SK-N-SH treated with all-trans-retinoic acid at 6 μM for 48 hours (cell line): ENCODE data around the gene STX10.

Experiments
- ATAC-seq: fragments of 200-7000 bp; cut with Tn5 transposase; 3 replicates; pipeline ENCODE4 v1.9.1; 2020; ENCODE audit warnings: mild to moderate bottlenecking, moderate library complexity
- ARNTL ChIP-seq: fragments of 450-650 bp; formaldehyde crosslinking; IDR thresholded peaks from 2 replicates; pipeline ENCODE4 v1.5.0; 2020; ENCODE audit warnings: low read depth, mild to moderate bottlenecking, moderate library complexity, borderline replicate concordance
- BACH2 ChIP-seq: fragments of 250-450 bp; sonication (Bioruptor Pico); IDR thresholded peaks from 2 replicates; pipeline ENCODE4 v1.9.0; 2021; ENCODE audit warnings: mild to moderate bottlenecking, borderline replicate concordance
- CREB5 ChIP-seq: fragments of 250-450 bp; sonication (Bioruptor Pico); IDR thresholded peaks from 2 replicates; pipeline ENCODE4 v1.5.1; 2020; ENCODE audit warnings: low read depth, mild to moderate bottlenecking, moderate library complexity
- CSDC2 ChIP-seq: fragments of 250-450 bp; sonication (Bioruptor Pico); IDR thresholded peaks from 2 replicates; pipeline ENCODE4 v1.5.0; 2020; ENCODE audit warnings: mild to moderate bottlenecking, moderate library complexity
- ESRRG ChIP-seq: fragments of 250-450 bp; sonication (Bioruptor Pico); IDR thresholded peaks from 2 replicates; pipeline ENCODE4 v1.6.1; 2021; ENCODE audit warnings: mild to moderate bottlenecking
- GLIS3 ChIP-seq: fragments of 250-450 bp; sonication (Bioruptor Pico); IDR thresholded peaks from 2 replicates; pipeline ENCODE4 v1.5.0; 2020; ENCODE audit warnings: mild to moderate bottlenecking, moderate library complexity
- ISL1 ChIP-seq: fragments of 250-450 bp; sonication (Bioruptor Pico); IDR thresholded peaks from 2 replicates; pipeline ENCODE4 v2.1.2; 2022; ENCODE audit warnings: mild to moderate bottlenecking, moderate library complexity
- OSR1 ChIP-seq: fragments of 250-450 bp; sonication (Bioruptor Pico); IDR thresholded peaks from 2 replicates; pipeline ENCODE4 v1.8.0; 2022; ENCODE audit warnings: moderate library complexity, mild to moderate bottlenecking, inconsistent platforms
- POU6F1 ChIP-seq: fragments of 250-450 bp; sonication (Bioruptor Pico); IDR thresholded peaks from 2 replicates; pipeline ENCODE4 v1.8.0; 2021; ENCODE audit warnings: low read depth, mild to moderate bottlenecking, moderate library complexity, borderline replicate concordance
- PPARA ChIP-seq: fragments of 250-450 bp; sonication (Bioruptor Pico); IDR thresholded peaks from 2 replicates; pipeline ENCODE4 v1.5.0; 2020; ENCODE audit warnings: mild to moderate bottlenecking, borderline replicate concordance
- RARB ChIP-seq: fragments of 250-450 bp; sonication (Bioruptor Pico); IDR thresholded peaks from 2 replicates; pipeline ENCODE4 v1.8.0; 2021; ENCODE audit warnings: mild to moderate bottlenecking, moderate library complexity
- SNAI2 ChIP-seq: fragments of 250-450 bp; sonication (Bioruptor Pico); IDR thresholded peaks from 2 replicates; pipeline ENCODE4 v1.5.0; 2020; ENCODE audit warnings: mild to moderate bottlenecking, moderate library complexity
- TCF4 ChIP-seq: fragments of 250-450 bp; sonication (Bioruptor Pico); IDR thresholded peaks from 2 replicates; pipeline ENCODE4 v1.8.0; 2021; ENCODE audit warnings: mild to moderate bottlenecking, moderate library complexity, borderline replicate concordance
- TOX ChIP-seq: fragments of 250-450 bp; sonication (Bioruptor Pico); IDR thresholded peaks from 2 replicates; pipeline ENCODE4 v1.8.0; 2021; ENCODE audit warnings: mild to moderate bottlenecking, moderate library complexity, borderline replicate concordance
- TSHZ2 ChIP-seq: fragments of 250-450 bp; sonication (Bioruptor Pico); IDR thresholded peaks from 2 replicates; pipeline ENCODE4 v1.5.0; 2020; ENCODE audit warnings: mild to moderate bottlenecking, moderate library complexity
- ZC3H10 ChIP-seq: fragments of 250-450 bp; sonication (Bioruptor Pico); IDR thresholded peaks from 2 replicates; pipeline ENCODE4 v1.5.1; 2021; ENCODE audit warnings: mild to moderate bottlenecking, moderate library complexity
- ZFP3 ChIP-seq: fragments of 250-450 bp; sonication (Bioruptor Pico); IDR thresholded peaks from 2 replicates; pipeline ENCODE4 v1.5.0; 2020; ENCODE audit warnings: mild to moderate bottlenecking, moderate library complexity
- ZFP30 ChIP-seq: fragments of 450-650 bp; formaldehyde crosslinking; IDR thresholded peaks from 2 replicates; pipeline ENCODE4 v1.5.0; 2022; ENCODE audit warnings: mild to moderate bottlenecking, moderate library complexity
- ZNF565 ChIP-seq: fragments of 450-650 bp; formaldehyde crosslinking; conservative IDR thresholded peaks from 2 replicates; pipeline ENCODE4 v1.5.0; 2020; ENCODE audit warnings: low read depth, mild to moderate bottlenecking, moderate library complexity
- ZNF70 ChIP-seq: fragments of 450-650 bp; formaldehyde crosslinking; IDR thresholded peaks from 2 replicates; pipeline ENCODE4 v1.5.0; 2020; ENCODE audit warnings: mild to moderate bottlenecking, moderate library complexity
- ZNF8 ChIP-seq: fragments of 450-650 bp; formaldehyde crosslinking; IDR thresholded peaks from 2 replicates; pipeline ENCODE4 v1.5.0; 2020; ENCODE audit warnings: mild to moderate bottlenecking, moderate library complexity
- TF ChIP-seq, protein P1 (sequence below): fragments of 250-450 bp; sonication (Bioruptor Pico); IDR thresholded peaks from 2 replicates; pipeline ENCODE4 v1.8.0; 2020; ENCODE audit warnings: mild to moderate bottlenecking, moderate library complexity, borderline replicate concordance
- TF ChIP-seq, protein P2 (sequence below): fragments of 250-450 bp; sonication (Bioruptor Pico); IDR thresholded peaks from 2 replicates; pipeline ENCODE4 v1.5.1; 2021; ENCODE audit warnings: mild to moderate bottlenecking, moderate library complexity

STX10 gene

GRCh38 chr19:13155472-13156359, 5.5 kb upstream of the STX10 start:
- peak; percentile 4 for ATAC-seq
- TF ChIP-seq ESRRG (CRISPR knock-in tag) (peak; percentile 75; the same call in 1 of the 2 replicates), TOX (CRISPR knock-in tag) (no peak; the same call in none of the 2 replicates), ZNF8 (CRISPR knock-in tag) (peak; percentile 63; the same call in 1 of the 2 replicates), ZFP3 (no peak), TCF4 (CRISPR knock-in tag) (no peak), CREB5 (CRISPR knock-in tag) (peak; percentile 95), ZC3H10 (CRISPR knock-in tag) (0 out of 2 replicates have a peak, but pooled peaks have one; percentile 34), CSDC2 (no peak), ZFP30 (CRISPR knock-in tag) (no peak), ZNF70 (CRISPR knock-in tag) (peak; percentile 20; the same call in 1 of the 2 replicates), ISL1 (CRISPR knock-in tag) (no peak), ZNF565 (CRISPR knock-in tag) (peak; percentile 74; the same call in 1 of the 2 replicates), GLIS3 (CRISPR knock-in tag) (peak; percentile 70), OSR1 (no peak), POU6F1 (CRISPR knock-in tag) (no peak), ARNTL (CRISPR knock-in tag) (0 out of 2 replicates have a peak, but pooled peaks have one; percentile 17), SNAI2 (CRISPR knock-in tag) (0 out of 2 replicates have a peak, but pooled peaks have one; percentile 7), RARB (no peak; the same call in 1 of the 2 replicates), PPARA (CRISPR knock-in tag) (no peak), BACH2 (CRISPR knock-in tag) (no peak), TSHZ2 (CRISPR knock-in tag) (0 out of 2 replicates have a peak, but pooled peaks have one; percentile 52)
- TF ChIP-seq, protein P1, sequence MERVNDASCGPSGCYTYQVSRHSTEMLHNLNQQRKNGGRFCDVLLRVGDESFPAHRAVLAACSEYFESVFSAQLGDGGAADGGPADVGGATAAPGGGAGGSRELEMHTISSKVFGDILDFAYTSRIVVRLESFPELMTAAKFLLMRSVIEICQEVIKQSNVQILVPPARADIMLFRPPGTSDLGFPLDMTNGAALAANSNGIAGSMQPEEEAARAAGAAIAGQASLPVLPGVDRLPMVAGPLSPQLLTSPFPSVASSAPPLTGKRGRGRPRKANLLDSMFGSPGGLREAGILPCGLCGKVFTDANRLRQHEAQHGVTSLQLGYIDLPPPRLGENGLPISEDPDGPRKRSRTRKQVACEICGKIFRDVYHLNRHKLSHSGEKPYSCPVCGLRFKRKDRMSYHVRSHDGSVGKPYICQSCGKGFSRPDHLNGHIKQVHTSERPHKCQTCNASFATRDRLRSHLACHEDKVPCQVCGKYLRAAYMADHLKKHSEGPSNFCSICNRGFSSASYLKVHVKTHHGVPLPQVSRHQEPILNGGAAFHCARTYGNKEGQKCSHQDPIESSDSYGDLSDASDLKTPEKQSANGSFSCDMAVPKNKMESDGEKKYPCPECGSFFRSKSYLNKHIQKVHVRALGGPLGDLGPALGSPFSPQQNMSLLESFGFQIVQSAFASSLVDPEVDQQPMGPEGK (CRISPR knock-in tag), result no peak
- TF ChIP-seq, protein P2, sequence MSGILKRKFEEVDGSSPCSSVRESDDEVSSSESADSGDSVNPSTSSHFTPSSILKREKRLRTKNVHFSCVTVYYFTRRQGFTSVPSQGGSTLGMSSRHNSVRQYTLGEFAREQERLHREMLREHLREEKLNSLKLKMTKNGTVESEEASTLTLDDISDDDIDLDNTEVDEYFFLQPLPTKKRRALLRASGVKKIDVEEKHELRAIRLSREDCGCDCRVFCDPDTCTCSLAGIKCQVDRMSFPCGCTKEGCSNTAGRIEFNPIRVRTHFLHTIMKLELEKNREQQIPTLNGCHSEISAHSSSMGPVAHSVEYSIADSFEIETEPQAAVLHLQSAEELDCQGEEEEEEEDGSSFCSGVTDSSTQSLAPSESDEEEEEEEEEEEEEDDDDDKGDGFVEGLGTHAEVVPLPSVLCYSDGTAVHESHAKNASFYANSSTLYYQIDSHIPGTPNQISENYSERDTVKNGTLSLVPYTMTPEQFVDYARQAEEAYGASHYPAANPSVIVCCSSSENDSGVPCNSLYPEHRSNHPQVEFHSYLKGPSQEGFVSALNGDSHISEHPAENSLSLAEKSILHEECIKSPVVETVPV, result peak; percentile 62; the same call in 1 of the 2 replicates
